Pancreas (tissue), 10 donors: ENCODE measurements around the gene PDCD11. TPM values are rescaled to one million over a fixed set of nuclear protein-coding genes. Genes with fewer than 3 reads are reported as not detected.

Experiments used
- ATAC-seq, 4 donors: fragments of 200-7000 bp; cut with Tn5 transposase; one replicate each; pipeline versions ENCODE4 v1.8.0 to v1.9.1; 2020; ENCODE audit warnings: mild to moderate bottlenecking in 4 of 4, moderate library complexity in 4 of 4
- DNase-seq, 6 donors: peaks; one replicate each; pipeline ENCODE4 v3.0.0-alpha.2; 2020
- FAIRE-seq: peaks from 2 replicates; lab custom pipeline; 2012; peaks lifted over from hg19 to GRCh38; lab: Jason Lieb, UNC
- H3K27ac ChIP-seq, 4 donors: fragments of 200-600 bp; sonication (generic); 1 replicate in 3 of 4; 2 replicates in 1 of 4; pipeline versions ENCODE4 v1.5.0 to v1.8.0; 2020
- H3K27me3 ChIP-seq, 4 donors: fragments of 200-600 bp; one replicate each; pipeline ENCODE4 v1.8.0; 2021
- H3K36me3 ChIP-seq, 3 donors: fragments of 200-600 bp; sonication (generic) in 1 of 3; one replicate each; pipeline versions ENCODE4 v1.5.0 to v1.8.0; 2020 to 2021
- H3K4me1 ChIP-seq, 3 donors: fragments of 200-600 bp; one replicate each; pipeline ENCODE4 v1.8.0; 2021
- H3K4me3 ChIP-seq, 4 donors: fragments of 200-600 bp; sonication (generic) in 2 of 4; one replicate each; pipeline versions ENCODE4 v1.5.0 to v1.8.0; 2020 to 2021
- H3K9me3 ChIP-seq, 4 donors: fragments of 200-600 bp; one replicate each; pipeline ENCODE4 v1.8.0; 2021
- WGBS, 2 donors: extraction: QIAGEN DNeasy Blood & Tissue Kit; methylation state at CpG; one replicate each; pipeline ENCODE4 v1.1.7; 2013; 5-methylcytosine and 5-hydroxymethylcytosine counted together
- intact Hi-C, 3 donors: fragments of 100-400 bp; cut with DNase I; formaldehyde crosslinking; loops; one replicate each; pipeline versions ENCODE4 v1.11.1 to v1.14.2; 2022
- polyA plus RNA-seq, 2 donors: library from polyadenylated mRNA; stranded (reverse); fragments of 200-250 nt; gene quantifications; one replicate each; pipeline ENCODE4 v1.2.3, GENCODE V29; 2013
- total RNA-seq, 6 donors: library from RNA; stranded (reverse); fragmentation: NEBNext Ultra II Directional in 4 of 6; extraction: Animal tissue kit (Norgen Biotek cat#: 25700) in 4 of 6; gene quantifications; one replicate each; pipeline versions ENCODE4 v1.2.1 to v1.2.4, GENCODE V29; 2021 to 2023
- TF ChIP-seq, protein P1 (sequence below), 4 donors: fragments of 200-600 bp; sonication (generic) in 3 of 4; IDR thresholded peaks; one replicate each; pipeline versions ENCODE4 v1.5.0 to v1.8.0; 2021; ENCODE audit warnings: antibody characterized with exemption in 4 of 4
- donor health status: healthy with polysubstance abuse.
- donor health status: DM: no; HTN: no; CAD: no; lungs with moderate emphysema.
- donor health status: DM: no; HTN: no; CAD: no.
- donor health status: control.
- donor health status: control.
- donor health status: Bipolar disorder and iron deficiency.
- donor health status: DM: yes; HTN: yes; CAD: no.
- donor health status: DM: no; HTN: no; CAD: no.
- donor health status: DM: no; HTN: no; CAD: no.
- donor health status: DM: yes; HTN: yes; CAD: no.

PDCD11 gene
- total and polyA plus RNA-seq, 8 donors, result 11.3 to 27.4 (median 16.2) TPM

DNA sequence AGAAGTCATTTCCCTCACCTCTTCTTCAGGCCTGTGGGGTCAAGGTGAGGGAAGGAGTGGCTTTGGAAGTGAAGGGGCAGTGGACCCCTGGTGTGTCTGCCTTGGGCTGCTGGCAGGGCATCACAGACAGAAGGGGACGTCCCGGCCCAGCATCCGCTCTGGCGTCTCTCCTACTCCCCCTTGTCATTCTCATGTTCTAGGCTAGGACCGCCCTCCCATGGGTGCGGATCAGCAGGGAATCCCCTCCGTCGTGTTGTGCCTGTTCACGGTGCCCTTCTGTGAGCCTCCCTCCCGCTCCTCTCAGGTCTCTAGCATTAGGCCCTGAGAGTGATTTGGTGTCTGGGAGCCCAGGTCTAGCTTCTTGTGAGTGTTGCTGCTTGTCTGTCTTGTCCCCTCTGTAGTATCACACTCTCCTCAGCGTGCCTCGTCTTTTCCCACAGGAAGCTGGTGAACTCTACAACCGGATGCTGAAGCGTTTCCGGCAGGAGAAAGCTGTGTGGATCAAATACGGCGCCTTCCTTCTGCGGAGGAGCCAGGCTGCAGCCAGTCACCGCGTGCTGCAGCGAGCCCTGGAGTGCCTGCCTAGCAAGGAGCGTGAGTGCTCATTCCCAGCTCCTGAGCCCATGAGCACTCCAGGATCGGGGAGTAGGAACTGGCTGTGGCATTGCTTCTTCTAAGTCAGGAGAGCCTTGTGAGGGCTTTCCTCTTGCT, 47.2 kb downstream of the PDCD11 start:
- 91 to 92% methylated on average over 23 of the region's 23 CpGs for WGBS, 2 donors
- Histone ChIP-seq H3K4me3 (no peak overlapping the region), H3K36me3 (peaks cover 3 to 66% (median 36%) of the 10 kb centered on the region in 3 donors), H3K27me3 (no peaks in the 10 kb centered on the region), H3K27ac (no peak overlapping the region), H3K4me1 (no peaks in the 10 kb centered on the region), H3K9me3 (no peaks in the 10 kb centered on the region)
- TF ChIP-seq, protein P1, sequence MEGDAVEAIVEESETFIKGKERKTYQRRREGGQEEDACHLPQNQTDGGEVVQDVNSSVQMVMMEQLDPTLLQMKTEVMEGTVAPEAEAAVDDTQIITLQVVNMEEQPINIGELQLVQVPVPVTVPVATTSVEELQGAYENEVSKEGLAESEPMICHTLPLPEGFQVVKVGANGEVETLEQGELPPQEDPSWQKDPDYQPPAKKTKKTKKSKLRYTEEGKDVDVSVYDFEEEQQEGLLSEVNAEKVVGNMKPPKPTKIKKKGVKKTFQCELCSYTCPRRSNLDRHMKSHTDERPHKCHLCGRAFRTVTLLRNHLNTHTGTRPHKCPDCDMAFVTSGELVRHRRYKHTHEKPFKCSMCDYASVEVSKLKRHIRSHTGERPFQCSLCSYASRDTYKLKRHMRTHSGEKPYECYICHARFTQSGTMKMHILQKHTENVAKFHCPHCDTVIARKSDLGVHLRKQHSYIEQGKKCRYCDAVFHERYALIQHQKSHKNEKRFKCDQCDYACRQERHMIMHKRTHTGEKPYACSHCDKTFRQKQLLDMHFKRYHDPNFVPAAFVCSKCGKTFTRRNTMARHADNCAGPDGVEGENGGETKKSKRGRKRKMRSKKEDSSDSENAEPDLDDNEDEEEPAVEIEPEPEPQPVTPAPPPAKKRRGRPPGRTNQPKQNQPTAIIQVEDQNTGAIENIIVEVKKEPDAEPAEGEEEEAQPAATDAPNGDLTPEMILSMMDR (IDR thresholded peaks at IDR 0.05), result no peak
- ATAC-seq, result no peak
- DNase-seq, result peak in 1 of 6 donors; percentile 54
- no peak for FAIRE-seq
- intact Hi-C loops, result no loop called here

DNA sequence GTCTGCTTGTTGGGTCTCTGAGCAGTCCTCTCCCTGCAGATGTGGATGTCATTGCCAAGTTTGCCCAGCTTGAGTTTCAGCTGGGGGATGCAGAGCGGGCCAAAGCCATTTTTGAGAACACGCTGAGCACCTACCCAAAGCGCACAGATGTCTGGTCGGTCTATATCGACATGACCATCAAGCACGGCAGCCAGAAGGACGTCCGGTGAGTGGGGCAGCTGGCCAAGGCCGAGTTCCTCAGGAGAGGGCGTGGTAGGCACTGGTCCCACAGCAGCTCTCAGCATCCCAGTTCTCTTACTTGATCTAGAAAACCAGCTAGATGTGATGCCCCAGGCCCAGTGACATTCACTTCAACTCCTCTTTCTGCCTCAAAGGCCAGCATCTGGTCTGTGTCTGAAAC, 48.1 kb downstream of the PDCD11 start:
- Histone ChIP-seq H3K27me3 (no peaks in the 10 kb centered on the region), H3K4me1 (no peaks in the 10 kb centered on the region), H3K36me3 (peaks cover 3 to 63% (median 34%) of the 10 kb centered on the region in 3 donors), H3K9me3 (no peaks in the 10 kb centered on the region), H3K4me3 (no peak overlapping the region), H3K27ac (no peak overlapping the region)
- ATAC-seq (no peak), DNase-seq (no peak), FAIRE-seq (no peak)
- TF ChIP-seq, protein P1 (IDR thresholded peaks at IDR 0.05), result no peak
- 80 to 91% methylated on average over 10 of the region's 10 CpGs for WGBS, 2 donors
- intact Hi-C loops, result no loop called here

DNA sequence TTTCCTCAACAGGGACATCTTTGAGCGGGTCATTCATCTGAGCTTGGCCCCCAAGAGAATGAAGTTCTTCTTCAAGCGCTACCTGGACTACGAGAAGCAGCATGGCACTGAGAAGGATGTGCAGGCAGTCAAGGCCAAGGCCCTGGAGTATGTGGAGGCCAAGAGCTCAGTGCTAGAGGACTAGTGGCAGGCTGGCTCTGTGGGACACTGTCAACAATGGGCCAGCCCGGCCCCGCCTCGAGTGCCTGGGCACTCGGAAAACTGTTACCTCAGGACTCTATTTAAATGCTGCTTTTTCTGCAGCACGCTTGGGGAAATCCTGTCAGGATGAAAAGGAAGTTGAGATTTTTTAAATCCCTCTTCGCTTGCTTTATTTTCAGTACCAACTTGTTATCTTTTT, 48.9 kb downstream of the PDCD11 start:
- no peak for DNase-seq
- no peak for ATAC-seq
- 88 to 97% methylated on average over 9 of the region's 9 CpGs for WGBS, 2 donors
- H3K36me3 ChIP-seq, result peaks cover 3 to 54% (median 34%) of the 10 kb centered on the region in 3 donors
- H3K27me3 ChIP-seq, result no peaks in the 10 kb centered on the region
- TF ChIP-seq, protein P1 (IDR thresholded peaks at IDR 0.05), result no peak
- no peak for FAIRE-seq
- H3K4me3 ChIP-seq, result no peak overlapping the region
- H3K9me3 ChIP-seq, result no peaks in the 10 kb centered on the region
- intact Hi-C loops, result no loop called here
- H3K4me1 ChIP-seq, result no peaks in the 10 kb centered on the region
- peak overlapping the region in 1 of 4 donors; percentile 28 for H3K27ac ChIP-seq

DNA sequence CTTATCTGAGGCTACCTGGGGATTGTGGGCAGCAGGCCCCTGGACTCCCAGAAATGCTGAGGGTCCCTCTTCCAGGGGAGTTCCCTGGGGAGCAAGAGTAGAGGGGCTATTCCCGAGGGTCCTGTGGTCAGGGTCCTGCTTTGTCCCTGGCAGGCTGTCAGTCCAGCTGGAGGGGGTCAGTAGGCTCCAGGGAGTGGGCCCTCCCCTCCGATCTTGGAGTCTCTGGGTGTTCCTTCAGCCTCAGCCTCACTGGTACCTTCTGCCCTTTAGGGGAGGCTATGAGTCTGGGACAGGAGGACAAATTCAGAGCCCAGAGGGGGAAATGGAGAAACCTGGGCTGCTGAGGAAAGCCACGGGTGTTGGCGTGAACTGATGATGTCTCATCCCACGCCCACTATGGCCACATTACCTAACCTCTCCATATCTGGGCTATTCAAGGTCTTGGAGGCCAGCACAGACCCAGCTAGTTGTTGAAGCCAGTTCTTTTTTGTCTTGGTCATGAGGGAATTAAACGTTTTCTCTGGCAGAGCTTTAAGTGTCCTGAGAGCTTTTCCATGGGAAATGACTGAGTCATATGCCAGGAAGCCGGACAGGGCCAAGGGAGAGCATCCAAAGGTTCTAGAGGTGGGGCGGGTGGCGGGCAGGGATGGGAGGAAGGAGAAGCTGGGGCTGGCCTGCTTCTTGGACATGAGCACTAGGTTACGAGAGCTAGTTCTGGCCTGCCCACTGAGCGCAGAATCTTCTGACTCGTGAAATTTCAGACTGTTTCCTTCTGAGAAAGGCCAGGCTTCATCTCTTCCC, 49.5 kb downstream of the PDCD11 start:
- Histone ChIP-seq H3K36me3 (peaks cover 3 to 48% (median 31%) of the 10 kb centered on the region in 3 donors), H3K9me3 (no peaks in the 10 kb centered on the region), H3K4me3 (no peak overlapping the region), H3K4me1 (no peaks in the 10 kb centered on the region), H3K27me3 (no peaks in the 10 kb centered on the region), H3K27ac (peak overlapping the region in 1 of 4 donors; percentile 28)
- no peak for FAIRE-seq
- ATAC-seq, result peak in 2 of 4 donors; percentile 22 to 38
- WGBS, 2 donors, result 78 to 81% methylated on average over 12 of the region's 12 CpGs
- TF ChIP-seq, protein P1 (IDR thresholded peaks at IDR 0.05), result no peak
- intact Hi-C loops, result no loop called here
- peak in 1 of 6 donors; percentile 39 for DNase-seq
